ENCODE measurements around the gene GSK3B.

GRCh38 chr3:119792270-119792669 is 302.0 kb downstream of the GSK3B start:
- TF ChIP-seq CTCF (IDR thresholded peaks at IDR 0.05; ENCODE audit: poor library complexity) = no peak
- no peak for TF ChIP-seq EZH2phosphoT487 (IDR thresholded peaks at IDR 0.05; ENCODE audit: low read depth, severe bottlenecking, unreplicated experiment)

Data from hepatocyte (in vitro differentiated cells).